Breast epithelium (tissue), 3 donors: ENCODE data around the gene FAT2.

Experiments used
- POLR2A ChIP-seq: fragments of 450-650 bp; IDR thresholded peaks from one replicate; pipeline ENCODE4 v1.6.1; 2016; ENCODE audit warnings: antibody characterized with exemption, mild to moderate bottlenecking, moderate library complexity
- POLR2AphosphoS5 ChIP-seq, 3 donors: sonication (generic); formaldehyde crosslinking; IDR thresholded peaks; one replicate each; pipeline ENCODE4 v1.6.1; 2017; ENCODE audit warnings: antibody characterized with exemption in 3 of 3

GRCh38 chr5:151571270-151572173 lies 19.6 kb downstream of the FAT2 start:
- TF ChIP-seq POLR2A (no peak), POLR2AphosphoS5 (IDR thresholded peaks at IDR 0.05) (no peak)
